ENCODE results near the gene CPEB2. TPM values are rescaled to one million over a fixed set of nuclear protein-coding genes. Genes with fewer than 3 reads are reported as not detected.
"Not testable (repeated sequence)": the region's sequence is repeated elsewhere in the genome, so short reads cannot be mapped to it uniquely, and the experiment has no call there.

The CPEB2 gene
- total and polyA plus RNA-seq, 9 donors: 2.8 to 6.7 (median 5.3) TPM

- no peak overlapping the region for H3K4me3 ChIP-seq (ENCODE audit: low read length)
- no peaks in the 10 kb centered on the region for H3K36me3 ChIP-seq (ENCODE audit: control insufficient read depth, insufficient read depth, low read length)
- no peaks in the 10 kb centered on the region for H3K4me1 ChIP-seq (ENCODE audit: control insufficient read depth, insufficient read depth, low read length)
- no peaks in the 10 kb centered on the region for H3K27me3 ChIP-seq (ENCODE audit: control insufficient read depth, insufficient read depth, low read length)
- H3K27ac ChIP-seq (ENCODE audit: low read length): no peak overlapping the region
- no CpG with 5 or more reads among the region's 8 CpGs for WGBS (ENCODE audit: insufficient coverage)
- H3K9me3 ChIP-seq (replicated peaks; ENCODE audit: control insufficient read depth, low read depth, low read length): peaks cover 4% of the 10 kb centered on the region
- peak; percentile 9 for DNase-seq
Measured at GRCh38 chr4:15078682-15079642, 76.7 kb downstream of the CPEB2 start.

GRCh38 chr4:15084780-15085179, 82.5 kb downstream of the CPEB2 start:
- Histone ChIP-seq H3K9me3 (replicated peaks; ENCODE audit: control insufficient read depth, low read depth, low read length) (no peaks in the 10 kb centered on the region), H3K4me1 (ENCODE audit: control insufficient read depth, insufficient read depth, low read length) (no peaks in the 10 kb centered on the region), H3K27ac (ENCODE audit: low read length) (no peak overlapping the region), H3K4me3 (ENCODE audit: low read length) (no peak overlapping the region), H3K36me3 (ENCODE audit: control insufficient read depth, insufficient read depth, low read length) (no peaks in the 10 kb centered on the region), H3K27me3 (ENCODE audit: control insufficient read depth, insufficient read depth, low read length) (no peaks in the 10 kb centered on the region)
- no peak for DNase-seq
- no CpG with 5 or more reads among the region's 1 CpG for WGBS (ENCODE audit: insufficient coverage)

- H3K4me3 ChIP-seq (ENCODE audit: low read length); H3K9me3 ChIP-seq (replicated peaks; ENCODE audit: control insufficient read depth, low read depth, low read length); H3K36me3 ChIP-seq (ENCODE audit: control insufficient read depth, insufficient read depth, low read length); H3K27me3 ChIP-seq (ENCODE audit: control insufficient read depth, insufficient read depth, low read length); H3K4me1 ChIP-seq (ENCODE audit: control insufficient read depth, insufficient read depth, low read length); DNase-seq; H3K27ac ChIP-seq (ENCODE audit: low read length): not testable (repeated sequence)
- WGBS (ENCODE audit: insufficient coverage): 54% methylated on average over 2 of the region's 3 CpGs
Measured at GRCh38 chr4:15085762-15086161, 83.5 kb downstream of the CPEB2 start.

GRCh38 chr4:15086259-15086658, 84.0 kb downstream of the CPEB2 start:
- H3K27ac ChIP-seq (ENCODE audit: low read length); H3K9me3 ChIP-seq (replicated peaks; ENCODE audit: control insufficient read depth, low read depth, low read length); H3K4me3 ChIP-seq (ENCODE audit: low read length); H3K36me3 ChIP-seq (ENCODE audit: control insufficient read depth, insufficient read depth, low read length); H3K27me3 ChIP-seq (ENCODE audit: control insufficient read depth, insufficient read depth, low read length); H3K4me1 ChIP-seq (ENCODE audit: control insufficient read depth, insufficient read depth, low read length); DNase-seq: not testable (repeated sequence)
- 80% methylated on average over 1 of the region's 2 CpGs for WGBS (ENCODE audit: insufficient coverage)

GRCh38 chr4:15088394-15089035, 86.2 kb downstream of the CPEB2 start:
- no peaks in the 10 kb centered on the region for H3K4me1 ChIP-seq (ENCODE audit: control insufficient read depth, insufficient read depth, low read length)
- H3K27me3 ChIP-seq (ENCODE audit: control insufficient read depth, insufficient read depth, low read length): no peaks in the 10 kb centered on the region
- no peaks in the 10 kb centered on the region for H3K36me3 ChIP-seq (ENCODE audit: control insufficient read depth, insufficient read depth, low read length)
- whole genome bisulfite sequencing (ENCODE audit: insufficient coverage): no CpG with 5 or more reads among the region's 4 CpGs
- H3K4me3 ChIP-seq (ENCODE audit: low read length): no peak overlapping the region
- no peak for DNase-seq
- H3K27ac ChIP-seq (ENCODE audit: low read length): no peak overlapping the region
- H3K9me3 ChIP-seq (replicated peaks; ENCODE audit: control insufficient read depth, low read depth, low read length): no peaks in the 10 kb centered on the region

- H3K9me3 ChIP-seq (replicated peaks; ENCODE audit: control insufficient read depth, low read depth, low read length): no peaks in the 10 kb centered on the region
- WGBS (ENCODE audit: insufficient coverage): no CpG with 5 or more reads among the region's 3 CpGs
- no peak overlapping the region for H3K27ac ChIP-seq (ENCODE audit: low read length)
- DNase-seq: no peak
- no peaks in the 10 kb centered on the region for H3K27me3 ChIP-seq (ENCODE audit: control insufficient read depth, insufficient read depth, low read length)
- no peak overlapping the region for H3K4me3 ChIP-seq (ENCODE audit: low read length)
- H3K36me3 ChIP-seq (ENCODE audit: control insufficient read depth, insufficient read depth, low read length): no peaks in the 10 kb centered on the region
- H3K4me1 ChIP-seq (ENCODE audit: control insufficient read depth, insufficient read depth, low read length): no peaks in the 10 kb centered on the region
Measured at GRCh38 chr4:15089979-15090378, 87.7 kb downstream of the CPEB2 start.

GRCh38 chr4:15100380-15100779, 98.1 kb downstream of the CPEB2 start:
- DNase-seq: no peak
- no peaks in the 10 kb centered on the region for H3K9me3 ChIP-seq (replicated peaks; ENCODE audit: control insufficient read depth, low read depth, low read length)
- H3K4me3 ChIP-seq (ENCODE audit: low read length): no peak overlapping the region
- H3K4me1 ChIP-seq (ENCODE audit: control insufficient read depth, insufficient read depth, low read length): no peaks in the 10 kb centered on the region
- H3K27me3 ChIP-seq (ENCODE audit: control insufficient read depth, insufficient read depth, low read length): no peaks in the 10 kb centered on the region
- H3K36me3 ChIP-seq (ENCODE audit: control insufficient read depth, insufficient read depth, low read length): no peaks in the 10 kb centered on the region
- no CpG with 5 or more reads among the region's 1 CpG for WGBS (ENCODE audit: insufficient coverage)
- no peak overlapping the region for H3K27ac ChIP-seq (ENCODE audit: low read length)

GRCh38 chr4:15100994-15101695, 98.9 kb downstream of the CPEB2 start:
- Histone ChIP-seq H3K4me3 (ENCODE audit: low read length) (no peak overlapping the region), H3K4me1 (ENCODE audit: control insufficient read depth, insufficient read depth, low read length) (no peaks in the 10 kb centered on the region), H3K27me3 (ENCODE audit: control insufficient read depth, insufficient read depth, low read length) (no peaks in the 10 kb centered on the region), H3K27ac (ENCODE audit: low read length) (no peak overlapping the region), H3K36me3 (ENCODE audit: control insufficient read depth, insufficient read depth, low read length) (no peaks in the 10 kb centered on the region), H3K9me3 (replicated peaks; ENCODE audit: control insufficient read depth, low read depth, low read length) (no peaks in the 10 kb centered on the region)
- 89% methylated on average over 4 of the region's 7 CpGs for WGBS (ENCODE audit: insufficient coverage)
- DNase-seq: no peak

GRCh38 chr4:15104825-15105224, 102.5 kb downstream of the CPEB2 start:
- H3K4me1 ChIP-seq (ENCODE audit: control insufficient read depth, insufficient read depth, low read length): no peaks in the 10 kb centered on the region
- no peak for DNase-seq
- no peaks in the 10 kb centered on the region for H3K9me3 ChIP-seq (replicated peaks; ENCODE audit: control insufficient read depth, low read depth, low read length)
- WGBS (ENCODE audit: insufficient coverage): no CpG with 5 or more reads among the region's 1 CpG
- H3K27me3 ChIP-seq (ENCODE audit: control insufficient read depth, insufficient read depth, low read length): no peaks in the 10 kb centered on the region
- no peak overlapping the region for H3K27ac ChIP-seq (ENCODE audit: low read length)
- no peak overlapping the region for H3K4me3 ChIP-seq (ENCODE audit: low read length)
- H3K36me3 ChIP-seq (ENCODE audit: control insufficient read depth, insufficient read depth, low read length): no peaks in the 10 kb centered on the region

GRCh38 chr4:15106399-15106798, 104.1 kb downstream of the CPEB2 start:
- Histone ChIP-seq H3K4me1 (ENCODE audit: control insufficient read depth, insufficient read depth, low read length) (no peaks in the 10 kb centered on the region), H3K4me3 (ENCODE audit: low read length) (no peak overlapping the region), H3K36me3 (ENCODE audit: control insufficient read depth, insufficient read depth, low read length) (no peaks in the 10 kb centered on the region), H3K27me3 (ENCODE audit: control insufficient read depth, insufficient read depth, low read length) (no peaks in the 10 kb centered on the region), H3K9me3 (replicated peaks; ENCODE audit: control insufficient read depth, low read depth, low read length) (no peaks in the 10 kb centered on the region), H3K27ac (ENCODE audit: low read length) (no peak overlapping the region)
- no CpG with 5 or more reads among the region's 5 CpGs for WGBS (ENCODE audit: insufficient coverage)
- DNase-seq: no peak

Data from muscle of leg (tissue), 11 donors.